OCI-LY7 (cell line): ENCODE data around the gene MED31. TPM values are rescaled to one million over a fixed set of nuclear protein-coding genes. Genes with fewer than 3 reads are reported as not detected.

Source experiments
- BruUV-seq: library from RNA; stranded (reverse); fragments of 400-500 nt; replicated peaks from 2 replicates; lab custom pipeline; 2021; lab: Mats Ljungman, UMichigan
- CTCF ChIA-PET: fragments of 300-600 bp; sonication (Branson Sonifier 250); formaldehyde crosslinking; loops from one replicate; lab custom pipeline; 2022; ENCODE audit warnings: antibody characterized with exemption; ENCODE audit not compliant: unreplicated experiment; lab: Charles Lee
- POLR2A ChIA-PET: fragments of 300-600 bp; sonication (Branson Sonifier 250); formaldehyde crosslinking; loops from one replicate; lab custom pipeline; 2022; ENCODE audit warnings: antibody characterized with exemption; lab: Charles Lee
- DNase-seq: peaks from one replicate; pipeline ENCODE4 v3.0.0-alpha.2; 2015; ENCODE audit warnings: low spot score
- H2AFZ ChIP-seq: fragments of 200-600 bp; sonication (generic), shearing (Covaris generic); 2 replicates; pipeline ENCODE4 v1.6.1; 2014; ENCODE audit warnings: mild to moderate bottlenecking, antibody characterized with exemption, low read length, moderate library complexity
- H3K27ac ChIP-seq: fragments of 200-600 bp; sonication (generic); 2 replicates; pipeline ENCODE4 v1.5.1; 2014; ENCODE audit warnings: mixed run types, low read depth, mild to moderate bottlenecking, moderate library complexity, low read length, inconsistent platforms; ENCODE audit not compliant: poor library complexity, severe bottlenecking
- H3K36me3 ChIP-seq: fragments of 200-600 bp; sonication (generic); 2 replicates; pipeline ENCODE4 v1.6.1; 2014; ENCODE audit warnings: mild to moderate bottlenecking, antibody characterized with exemption, low read length, moderate library complexity, mixed read lengths; ENCODE audit not compliant: insufficient read depth
- H3K4me1 ChIP-seq: fragments of 200-600 bp; sonication (generic); 2 replicates; pipeline ENCODE4 v1.5.1; 2014; ENCODE audit warnings: mild to moderate bottlenecking, low read length; ENCODE audit not compliant: insufficient read depth, poor library complexity, severe bottlenecking
- H3K4me2 ChIP-seq: fragments of 200-600 bp; sonication (generic); 2 replicates; pipeline ENCODE4 v1.6.1; 2014; ENCODE audit warnings: mild to moderate bottlenecking, low read length
- H3K4me3 ChIP-seq: fragments of 200-600 bp; sonication (generic); 2 replicates; pipeline ENCODE4 v1.5.1; 2014; ENCODE audit warnings: mild to moderate bottlenecking, low read depth, low read length; ENCODE audit not compliant: poor library complexity, severe bottlenecking
- H3K79me2 ChIP-seq: fragments of 200-600 bp; sonication (generic); 2 replicates; pipeline ENCODE4 v1.6.1; 2016; ENCODE audit warnings: low read depth, mild to moderate bottlenecking, low read length, moderate library complexity, mixed read lengths; ENCODE audit not compliant: insufficient read depth
- H3K9me2 ChIP-seq: fragments of 200-600 bp; sonication (generic); 2 replicates; pipeline ENCODE4 v1.6.1; 2016; ENCODE audit warnings: mild to moderate bottlenecking, low read length, mixed read lengths; ENCODE audit not compliant: insufficient read depth
- H3K9me3 ChIP-seq: fragments of 200-600 bp; sonication (generic); 2 replicates; pipeline ENCODE4 v1.6.1; 2014; ENCODE audit warnings: mild to moderate bottlenecking, mixed run types, low read length, mixed read lengths
- H4K20me1 ChIP-seq: fragments of 200-600 bp; sonication (generic); 2 replicates; pipeline ENCODE4 v1.6.1; 2014; ENCODE audit warnings: mild to moderate bottlenecking, antibody characterized with exemption, low read length, moderate library complexity, mixed read lengths; ENCODE audit not compliant: insufficient read depth
- CTCF ChIP-seq: fragments of 200-600 bp; sonication (generic); conservative IDR thresholded peaks from 2 replicates; pipeline ENCODE4 v1.5.1; 2014; ENCODE audit warnings: mild to moderate bottlenecking, antibody characterized with exemption, low read length, moderate library complexity, mixed read lengths
- EZH2phosphoT487 ChIP-seq: fragments of 200-600 bp; sonication (generic); IDR thresholded peaks from 2 replicates; pipeline ENCODE4 v1.6.1; 2018; ENCODE audit warnings: low read depth, borderline replicate concordance, mild to moderate bottlenecking, mixed run types, antibody characterized with exemption, low read length, moderate library complexity, mixed read lengths
- intact Hi-C: fragments of 100-400 bp; cut with micrococcal nuclease; formaldehyde crosslinking; loops from one replicate; pipeline ENCODE4 v1.10.0; 2022; ENCODE audit not compliant: unreplicated experiment
- total RNA-seq, 2 experiments: library from RNA; depleted of rRNA in 1 of 2; stranded (reverse); fragments of >200 nt in 1 of 2; shearing (Covaris generic) in 1 of 2; gene quantifications; 2 replicates each; pipeline ENCODE4 v1.2.3, GENCODE V29; 2014 to 2022

MED31 gene
- total RNA-seq, 2 experiments from 2014 or later, result 14.6 to 25.2 TPM

GRCh38 chr17:6691546-6691945 is 40.1 kb upstream of the MED31 start:
- Histone ChIP-seq H3K9me3 (no peaks in the 10 kb centered on the region), H3K27ac (no peak overlapping the region), H3K79me2 (no peaks in the 10 kb centered on the region), H4K20me1 (no peaks in the 10 kb centered on the region), H3K9me2 (no peaks in the 10 kb centered on the region), H3K4me3 (no peak overlapping the region), H2AFZ (no peak overlapping the region), H3K4me2 (no peak overlapping the region), H3K4me1 (no peaks in the 10 kb centered on the region), H3K36me3 (no peaks in the 10 kb centered on the region)
- TF ChIP-seq CTCF, result no peak
- no peak for TF ChIP-seq EZH2phosphoT487
- intact Hi-C loops, result no loop called here
- POLR2A ChIA-PET, result interaction anchor here (0.6 kb wide), 1 partner anchor 60 kb away, joined by 3 read pairs; no protein-coding TSS in a partner anchor
- no peak for DNase-seq
- no TSS peak for BruUV-seq
- CTCF ChIA-PET, result no interaction called here

GRCh38 chr17:6690641-6691040 is 39.2 kb upstream of the MED31 start:
- Histone ChIP-seq H3K79me2 (no peaks in the 10 kb centered on the region), H3K9me2 (no peaks in the 10 kb centered on the region), H3K36me3 (no peaks in the 10 kb centered on the region), H2AFZ (no peak overlapping the region), H3K4me3 (no peak overlapping the region), H3K4me2 (no peak overlapping the region), H3K27ac (no peak overlapping the region), H3K4me1 (no peaks in the 10 kb centered on the region), H4K20me1 (no peaks in the 10 kb centered on the region), H3K9me3 (no peaks in the 10 kb centered on the region)
- POLR2A ChIA-PET, result no interaction called here
- CTCF ChIA-PET, result no interaction called here
- DNase-seq, result no peak
- intact Hi-C loops, result no loop called here
- no TSS peak for BruUV-seq
- TF ChIP-seq CTCF, result no peak

GRCh38 chr17:6688944-6689343 is 37.5 kb upstream of the MED31 start:
- no peak overlapping the region for H3K4me2 ChIP-seq
- no peak overlapping the region for H3K27ac ChIP-seq
- no peaks in the 10 kb centered on the region for H3K9me2 ChIP-seq
- POLR2A ChIA-PET, result no interaction called here
- no peak for DNase-seq
- no peaks in the 10 kb centered on the region for H3K36me3 ChIP-seq
- no peak overlapping the region for H3K4me3 ChIP-seq
- intact Hi-C loops, result no loop called here
- no peaks in the 10 kb centered on the region for H3K4me1 ChIP-seq
- no peak for TF ChIP-seq CTCF
- TF ChIP-seq EZH2phosphoT487, result no peak
- no TSS peak for BruUV-seq
- H2AFZ ChIP-seq, result no peak overlapping the region
- no peaks in the 10 kb centered on the region for H3K79me2 ChIP-seq
- no peaks in the 10 kb centered on the region for H4K20me1 ChIP-seq
- no peaks in the 10 kb centered on the region for H3K9me3 ChIP-seq
- CTCF ChIA-PET, result no interaction called here
